Endothelial cell (in vitro differentiated cells): ENCODE results near the gene RFC2. TPM values are rescaled to one million over a fixed set of nuclear protein-coding genes. Genes with fewer than 3 reads are reported as not detected.
"Not testable (repeated sequence)": the region's sequence is repeated elsewhere in the genome, so short reads cannot be mapped to it uniquely, and the experiment has no call there.

Source experiments
- DNase-seq: peaks from one replicate; pipeline ENCODE4 v3.0.0; 2021; ENCODE audit warnings: low spot score
- H3K27ac Mint-ChIP-seq: one replicate; pipeline ENCODE4 v1.8.0; 2021; ENCODE audit warnings: mixed read lengths, inconsistent platforms; ENCODE audit not compliant: unreplicated experiment
- H3K27me3 Mint-ChIP-seq: one replicate; pipeline ENCODE4 v1.8.0; 2021; ENCODE audit warnings: mild to moderate bottlenecking, moderate library complexity, mixed read lengths, inconsistent platforms; ENCODE audit not compliant: unreplicated experiment
- H3K36me3 Mint-ChIP-seq: one replicate; pipeline ENCODE4 v1.8.0; 2021; ENCODE audit warnings: mild to moderate bottlenecking, low read depth, mixed read lengths, inconsistent platforms; ENCODE audit not compliant: unreplicated experiment
- H3K4me1 Mint-ChIP-seq: one replicate; pipeline ENCODE4 v1.8.0; 2021; ENCODE audit warnings: mild to moderate bottlenecking, mixed read lengths, inconsistent platforms; ENCODE audit not compliant: unreplicated experiment
- H3K4me3 Mint-ChIP-seq: one replicate; pipeline ENCODE4 v1.8.0; 2021; ENCODE audit warnings: mild to moderate bottlenecking, mixed read lengths, inconsistent platforms; ENCODE audit not compliant: unreplicated experiment
- H3K9me3 Mint-ChIP-seq: one replicate; pipeline ENCODE4 v1.8.0; 2021; ENCODE audit warnings: mixed read lengths, inconsistent platforms; ENCODE audit not compliant: unreplicated experiment
- CTCF ChIP-seq: fragments of 200-600 bp; sonication (generic); IDR thresholded peaks from one replicate; pipeline ENCODE4 v1.5.0; 2021; ENCODE audit warnings: antibody characterized with exemption; ENCODE audit not compliant: unreplicated experiment
- total RNA-seq: library from RNA; stranded (reverse); fragmentation: NEBNext Ultra II Directional; extraction: Animal tissue kit (Norgen Biotek cat#: 25700); gene quantifications from one replicate; pipeline ENCODE4 v1.2.1, GENCODE V29; 2021; ENCODE audit not compliant: unreplicated experiment

The RFC2 gene
- total RNA-seq, 1 donor from 2014 or later: 38.8 TPM

- Mint-ChIP-seq H3K9me3 (no peaks in the 10 kb centered on the region), H3K27me3 (peaks cover 4% of the 10 kb centered on the region), H3K4me1 (peaks cover 14% of the 10 kb centered on the region), H3K27ac (no peak overlapping the region), H3K36me3 (peaks cover 14% of the 10 kb centered on the region), H3K4me3 (peak overlapping the region; percentile 96)
- TF ChIP-seq CTCF: no peak
- DNase-seq: no peak
Observed at GRCh38 chr7:74253331-74253730, 868 bp downstream of the RFC2 start.

- DNase-seq: no peak
- Mint-ChIP-seq H3K9me3 (no peaks in the 10 kb centered on the region), H3K4me1 (peaks cover 14% of the 10 kb centered on the region), H3K4me3 (no peak overlapping the region), H3K36me3 (peaks cover 14% of the 10 kb centered on the region), H3K27ac (no peak overlapping the region), H3K27me3 (peaks cover 4% of the 10 kb centered on the region)
- no peak for TF ChIP-seq CTCF
Observed at GRCh38 chr7:74252893-74253292, 1.3 kb downstream of the RFC2 start.

GRCh38 chr7:74249058-74249457 lies 5.1 kb downstream of the RFC2 start:
- H3K9me3 Mint-ChIP-seq, H3K27ac Mint-ChIP-seq, H3K4me3 Mint-ChIP-seq, DNase-seq, H3K27me3 Mint-ChIP-seq, H3K4me1 Mint-ChIP-seq: not testable (repeated sequence)
- H3K36me3 Mint-ChIP-seq: peaks cover 14% of the 10 kb centered on the region

GRCh38 chr7:74248156-74248555 lies 6.0 kb downstream of the RFC2 start:
- peaks cover 1% of the 10 kb centered on the region for H3K27me3 Mint-ChIP-seq
- H3K36me3 Mint-ChIP-seq: peaks cover 17% of the 10 kb centered on the region
- H3K4me3 Mint-ChIP-seq: no peak overlapping the region
- TF ChIP-seq CTCF: no peak
- H3K9me3 Mint-ChIP-seq: no peaks in the 10 kb centered on the region
- H3K4me1 Mint-ChIP-seq: peaks cover 3% of the 10 kb centered on the region
- no peak overlapping the region for H3K27ac Mint-ChIP-seq
- no peak for DNase-seq

- H3K36me3 Mint-ChIP-seq: peaks cover 20% of the 10 kb centered on the region
Observed at GRCh38 chr7:74246497-74246896, 7.7 kb downstream of the RFC2 start.

More at GRCh38 chr7:74246497-74246896, 7.7 kb downstream of the RFC2 start:
- H3K9me3 Mint-ChIP-seq: no peaks in the 10 kb centered on the region
- H3K4me3 Mint-ChIP-seq: no peak overlapping the region
- H3K27ac Mint-ChIP-seq: no peak overlapping the region
- H3K27me3 Mint-ChIP-seq: peaks cover 1% of the 10 kb centered on the region
- DNase-seq: no peak
- peaks cover 2% of the 10 kb centered on the region for H3K4me1 Mint-ChIP-seq
- TF ChIP-seq CTCF: no peak
